WTC11 (cell line): Measurements from ENCODE around the gene TMTC2. TPM values are rescaled to one million over a fixed set of nuclear protein-coding genes. Genes with fewer than 3 reads are reported as not detected.

Experiments used
- ATAC-seq: fragments of 200-7000 bp; cut with Tn5 transposase; 2 replicates; pipeline ENCODE4 v1.10.0; 2021; ENCODE audit warnings: mild to moderate bottlenecking, moderate library complexity
- CTCF ChIA-PET: fragments of 300-600 bp; sonication (Branson Sonifier 250); formaldehyde crosslinking; loops from one replicate; lab custom pipeline; 2021; ENCODE audit warnings: antibody characterized with exemption; lab: Charles Lee
- POLR2A ChIA-PET: fragments of 350-600 bp; sonication (Branson Sonifier 250); formaldehyde crosslinking; loops from one replicate; lab custom pipeline; 2021; ENCODE audit warnings: antibody characterized with exemption; lab: Charles Lee
- DNase-seq: peaks from one replicate; pipeline ENCODE4 v3.0.0; 2021; ENCODE audit warnings: low spot score
- H3K27ac Mint-ChIP-seq: 2 replicates; pipeline ENCODE4 v1.8.0; 2021; ENCODE audit warnings: mixed read lengths
- H3K27me3 Mint-ChIP-seq: 2 replicates; pipeline ENCODE4 v1.8.0; 2021; ENCODE audit warnings: low read depth, mild to moderate bottlenecking, moderate library complexity, mixed read lengths
- H3K36me3 Mint-ChIP-seq: 2 replicates; pipeline ENCODE4 v1.8.0; 2021; ENCODE audit warnings: mixed read lengths
- H3K4me1 Mint-ChIP-seq: 2 replicates; pipeline ENCODE4 v1.8.0; 2022; ENCODE audit warnings: mixed read lengths
- H3K4me3 Mint-ChIP-seq: 2 replicates; pipeline ENCODE4 v1.8.0; 2021; ENCODE audit warnings: mild to moderate bottlenecking, moderate library complexity, mixed read lengths
- H3K9me3 Mint-ChIP-seq: 2 replicates; pipeline ENCODE4 v1.8.0; 2021; ENCODE audit warnings: mixed read lengths
- AR ChIP-seq: fragments of 250-450 bp; sonication (Bioruptor Pico); IDR thresholded peaks from 2 replicates; pipeline ENCODE4 v1.9.0; 2021; ENCODE audit warnings: mild to moderate bottlenecking
- ARID4B ChIP-seq: sonication (generic); formaldehyde crosslinking; IDR thresholded peaks from 2 replicates; pipeline ENCODE4 v1.8.0; 2023; ENCODE audit warnings: missing genetic modification reagents, mild to moderate bottlenecking, borderline replicate concordance
- FOXK1 ChIP-seq: sonication (generic); formaldehyde crosslinking; IDR thresholded peaks from 2 replicates; pipeline ENCODE4 v1.8.0; 2022; ENCODE audit warnings: mild to moderate bottlenecking, moderate library complexity, missing genetic modification reagents
- FOXP1 ChIP-seq: sonication (generic); formaldehyde crosslinking; IDR thresholded peaks from 2 replicates; pipeline ENCODE4 v1.8.0; 2022; ENCODE audit warnings: missing genetic modification reagents, mild to moderate bottlenecking, moderate library complexity, borderline replicate concordance
- GRHL2 ChIP-seq: fragments of 250-450 bp; sonication (Bioruptor Pico); IDR thresholded peaks from 2 replicates; pipeline ENCODE4 v1.8.0; 2022; ENCODE audit warnings: mild to moderate bottlenecking, moderate library complexity; ENCODE audit not compliant: insufficient replicate concordance, severe bottlenecking
- MAX ChIP-seq: sonication (generic); formaldehyde crosslinking; IDR thresholded peaks from 2 replicates; pipeline ENCODE4 v1.8.0; 2022; ENCODE audit warnings: mild to moderate bottlenecking, missing genetic modification reagents
- MYBL2 ChIP-seq: sonication (generic); formaldehyde crosslinking; IDR thresholded peaks from 2 replicates; pipeline ENCODE4 v1.8.1; 2023; ENCODE audit warnings: mild to moderate bottlenecking, moderate library complexity, missing genetic modification reagents
- PRRX2 ChIP-seq: fragments of 250-450 bp; sonication (Bioruptor Pico); IDR thresholded peaks from 2 replicates; pipeline ENCODE4 v1.8.0; 2021; ENCODE audit warnings: mild to moderate bottlenecking
- RORB ChIP-seq: fragments of 250-450 bp; sonication (Bioruptor Pico); IDR thresholded peaks from 2 replicates; pipeline ENCODE4 v1.9.0; 2021; ENCODE audit warnings: mild to moderate bottlenecking
- TCF7 ChIP-seq: sonication (generic); formaldehyde crosslinking; IDR thresholded peaks from 2 replicates; pipeline ENCODE4 v1.8.0; 2022; ENCODE audit warnings: mild to moderate bottlenecking, low read depth, missing genetic modification reagents, moderate library complexity
- TEAD4 ChIP-seq: sonication (generic); formaldehyde crosslinking; IDR thresholded peaks from 2 replicates; pipeline ENCODE4 v1.8.0; 2022; ENCODE audit warnings: mild to moderate bottlenecking, missing genetic modification reagents
- ZNF263 ChIP-seq: sonication (generic); formaldehyde crosslinking; IDR thresholded peaks from 2 replicates; pipeline ENCODE4 v1.8.1; 2022; ENCODE audit warnings: low read depth, mild to moderate bottlenecking, moderate library complexity, missing genetic modification reagents
- total RNA-seq: library from RNA; stranded (reverse); gene quantifications from 3 replicates; pipeline ENCODE4 v1.2.3, GENCODE V29; 2021
- TF ChIP-seq, protein P1 (sequence below): fragments of 250-450 bp; sonication (Bioruptor Pico); conservative IDR thresholded peaks from 2 replicates; pipeline ENCODE4 v1.9.0; 2021; ENCODE audit warnings: mild to moderate bottlenecking
- TF ChIP-seq, protein P2 (sequence below): sonication (generic); formaldehyde crosslinking; IDR thresholded peaks from 2 replicates; pipeline ENCODE4 v1.8.1; 2022; ENCODE audit warnings: missing genetic modification reagents, borderline replicate concordance
- TF ChIP-seq, protein P3 (sequence below): sonication (generic); formaldehyde crosslinking; IDR thresholded peaks from 2 replicates; pipeline ENCODE4 v1.8.1; 2023; ENCODE audit warnings: mild to moderate bottlenecking, missing genetic modification reagents, moderate library complexity

TMTC2 gene
- total RNA-seq, 1 experiment from 2014 or later = 6.4 TPM

- ChIA-PET POLR2A (no interaction called here), CTCF (interaction anchor here (0.6 kb wide), 1 partner anchor 476 kb away, joined by 3 read pairs; no protein-coding TSS in a partner anchor)
- peaks cover 12% of the 10 kb centered on the region; the same call in 1 of the 2 replicates for H3K36me3 Mint-ChIP-seq
- H3K27me3 Mint-ChIP-seq = no peaks in the 10 kb centered on the region
- no peak for DNase-seq
- no peak for ATAC-seq
- no peak overlapping the region for H3K27ac Mint-ChIP-seq
- no peak overlapping the region for H3K4me3 Mint-ChIP-seq
- no peaks in the 10 kb centered on the region for H3K4me1 Mint-ChIP-seq
- peaks cover 14% of the 10 kb centered on the region for H3K9me3 Mint-ChIP-seq
- no peak for TF ChIP-seq TEAD4
- no peak for TF ChIP-seq FOXP1 (CRISPR knock-in tag)
- no peak for TF ChIP-seq PRRX2 (CRISPR knock-in tag)
- no peak for TF ChIP-seq MYBL2
- TF ChIP-seq FOXK1 (CRISPR knock-in tag) = no peak
- no peak for TF ChIP-seq GRHL2 (CRISPR knock-in tag)
- no peak for TF ChIP-seq RORB (CRISPR knock-in tag)
- TF ChIP-seq, protein P1, sequence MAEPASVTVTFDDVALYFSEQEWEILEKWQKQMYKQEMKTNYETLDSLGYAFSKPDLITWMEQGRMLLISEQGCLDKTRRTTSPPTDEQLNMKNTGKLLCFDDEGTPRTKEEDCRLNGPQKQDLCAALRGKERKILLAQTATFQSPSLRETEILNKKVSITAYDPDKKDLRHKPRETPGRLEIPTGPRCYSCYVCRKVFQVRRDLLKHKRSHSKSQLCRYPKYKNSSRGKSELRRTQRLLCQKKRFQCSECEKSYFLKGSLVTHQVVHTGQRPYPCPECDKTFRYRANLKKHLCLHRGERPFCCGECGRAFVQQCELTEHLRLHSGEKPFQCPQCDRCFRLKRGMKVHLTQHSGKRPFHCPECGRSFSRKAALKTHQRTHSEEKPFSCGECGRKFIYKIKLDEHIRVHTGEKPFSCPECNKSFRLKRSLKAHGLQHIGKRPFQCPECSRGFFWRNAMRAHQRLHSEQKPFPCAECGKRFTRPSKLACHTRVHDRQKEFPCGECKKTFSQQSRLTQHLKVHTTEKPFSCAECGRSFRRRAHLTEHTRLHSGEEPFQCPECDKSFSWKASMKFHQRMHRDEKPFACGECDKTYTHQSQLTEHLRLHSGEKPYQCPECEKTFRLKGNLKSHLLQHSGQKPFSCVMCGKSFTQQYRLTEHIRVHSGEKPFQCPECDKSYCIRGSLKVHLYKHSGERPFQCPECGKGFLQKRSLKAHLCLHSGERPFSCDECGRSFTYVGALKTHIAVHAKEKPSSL (CRISPR knock-in tag) = no peak
- TF ChIP-seq, protein P2, sequence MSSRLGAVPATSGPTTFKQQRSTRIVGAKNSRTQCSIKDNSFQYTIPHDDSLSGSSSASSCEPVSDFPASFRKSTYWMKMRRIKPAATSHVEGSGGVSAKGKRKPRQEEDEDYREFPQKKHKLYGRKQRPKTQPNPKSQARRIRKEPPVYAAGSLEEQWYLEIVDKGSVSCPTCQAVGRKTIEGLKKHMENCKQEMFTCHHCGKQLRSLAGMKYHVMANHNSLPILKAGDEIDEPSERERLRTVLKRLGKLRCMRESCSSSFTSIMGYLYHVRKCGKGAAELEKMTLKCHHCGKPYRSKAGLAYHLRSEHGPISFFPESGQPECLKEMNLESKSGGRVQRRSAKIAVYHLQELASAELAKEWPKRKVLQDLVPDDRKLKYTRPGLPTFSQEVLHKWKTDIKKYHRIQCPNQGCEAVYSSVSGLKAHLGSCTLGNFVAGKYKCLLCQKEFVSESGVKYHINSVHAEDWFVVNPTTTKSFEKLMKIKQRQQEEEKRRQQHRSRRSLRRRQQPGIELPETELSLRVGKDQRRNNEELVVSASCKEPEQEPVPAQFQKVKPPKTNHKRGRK (CRISPR knock-in tag) = no peak
- no peak for TF ChIP-seq TCF7 (CRISPR knock-in tag)
- TF ChIP-seq MAX (CRISPR knock-in tag) = no peak
- no peak for TF ChIP-seq AR (CRISPR knock-in tag)
- TF ChIP-seq, protein P3, sequence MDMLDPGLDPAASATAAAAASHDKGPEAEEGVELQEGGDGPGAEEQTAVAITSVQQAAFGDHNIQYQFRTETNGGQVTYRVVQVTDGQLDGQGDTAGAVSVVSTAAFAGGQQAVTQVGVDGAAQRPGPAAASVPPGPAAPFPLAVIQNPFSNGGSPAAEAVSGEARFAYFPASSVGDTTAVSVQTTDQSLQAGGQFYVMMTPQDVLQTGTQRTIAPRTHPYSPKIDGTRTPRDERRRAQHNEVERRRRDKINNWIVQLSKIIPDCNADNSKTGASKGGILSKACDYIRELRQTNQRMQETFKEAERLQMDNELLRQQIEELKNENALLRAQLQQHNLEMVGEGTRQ = no peak
- no peak for TF ChIP-seq ZNF263 (CRISPR knock-in tag)
- no peak for TF ChIP-seq ARID4B (CRISPR knock-in tag)
These were observed 294.4 kb downstream of the TMTC2 start for GRCh38 chr12:82981150-82981549.
